Caco-2 (cell line): ENCODE measurements around the gene ZNF774. TPM values are rescaled to one million over a fixed set of nuclear protein-coding genes. Genes with fewer than 3 reads are reported as not detected.

Experiments
- BruUV-seq: library from RNA; stranded (reverse); fragments of 400-500 nt; replicated peaks from 2 replicates; lab custom pipeline; 2021; lab: Mats Ljungman, UMichigan
- CTCF ChIA-PET: fragments of 300-600 bp; sonication (Branson Sonifier 250); formaldehyde crosslinking; loops from one replicate; lab custom pipeline; 2022; ENCODE audit warnings: antibody characterized with exemption; lab: Charles Lee
- POLR2A ChIA-PET: fragments of 300-600 bp; sonication (Branson Sonifier 250); formaldehyde crosslinking; loops from one replicate; lab custom pipeline; 2022; ENCODE audit warnings: antibody characterized with exemption; lab: Charles Lee
- DNase-seq, 2 experiments: peaks; one replicate each; pipeline versions ENCODE4 v3.0.0 to v3.0.0-alpha.2; 2020 to 2022
- H3K27me3 ChIP-seq: replicated peaks from 2 replicates; pipeline ENCODE4 v1.6.0; 2011; ENCODE audit warnings: low read length; ENCODE audit not compliant: control insufficient read depth, insufficient read depth
- H3K36me3 ChIP-seq: 2 replicates; pipeline ENCODE4 v1.5.1; 2011; ENCODE audit warnings: low read length; ENCODE audit not compliant: control insufficient read depth, insufficient read depth
- H3K4me1 ChIP-seq: fragments of 250-450 bp; sonication (Bioruptor Pico); 2 replicates; pipeline ENCODE4 v1.5.1; 2020; ENCODE audit warnings: mild to moderate bottlenecking
- H3K4me3 ChIP-seq: 2 replicates; pipeline ENCODE4 v1.5.1; 2011; ENCODE audit warnings: low read depth, mild to moderate bottlenecking, control low read depth, low read length
- H3K9me3 ChIP-seq: fragments of 250-450 bp; sonication (Bioruptor Pico); 2 replicates; pipeline ENCODE4 v1.5.1; 2020; ENCODE audit warnings: mild to moderate bottlenecking, moderate library complexity
- H3K27ac Mint-ChIP-seq: one replicate; pipeline ENCODE4 v1.8.0; 2022; ENCODE audit warnings: mixed read lengths; ENCODE audit not compliant: unreplicated experiment
- H3K27me3 Mint-ChIP-seq: one replicate; pipeline ENCODE4 v1.8.0; 2022; ENCODE audit warnings: mixed read lengths; ENCODE audit not compliant: insufficient read depth, unreplicated experiment
- H3K36me3 Mint-ChIP-seq: one replicate; pipeline ENCODE4 v1.8.0; 2022; ENCODE audit warnings: mild to moderate bottlenecking, mixed read lengths; ENCODE audit not compliant: insufficient read depth, unreplicated experiment
- H3K4me1 Mint-ChIP-seq: one replicate; pipeline ENCODE4 v1.8.0; 2022; ENCODE audit warnings: low read depth, mixed read lengths; ENCODE audit not compliant: unreplicated experiment
- H3K4me3 Mint-ChIP-seq: one replicate; pipeline ENCODE4 v1.8.0; 2022; ENCODE audit warnings: mild to moderate bottlenecking, moderate library complexity, mixed read lengths; ENCODE audit not compliant: unreplicated experiment
- H3K9me3 Mint-ChIP-seq: one replicate; pipeline ENCODE4 v1.8.0; 2022; ENCODE audit warnings: mixed read lengths; ENCODE audit not compliant: unreplicated experiment
- CTCF ChIP-seq, 2 experiments: fragments of 200-600 bp in 1 of 2; IDR thresholded peaks; 1 replicate in 1 of 2; 2 replicates in 1 of 2; pipeline versions ENCODE4 v1.5.1 to v1.8.0; 2011 to 2022; ENCODE audit warnings: antibody characterized with exemption in 1 of 2, control low read depth in 1 of 2, inconsistent platforms in 1 of 2, low read depth in 1 of 2, low read length in 1 of 2, mild to moderate bottlenecking in 1 of 2, moderate library complexity in 1 of 2; ENCODE audit not compliant: insufficient read depth in 1 of 2, severe bottlenecking in 1 of 2, unreplicated experiment in 1 of 2
- intact Hi-C: fragments of 100-400 bp; cut with micrococcal nuclease; formaldehyde crosslinking; loops from one replicate; pipeline ENCODE4 v1.10.0; 2022; ENCODE audit not compliant: unreplicated experiment
- total RNA-seq: library from RNA; stranded (reverse); gene quantifications from 2 replicates; pipeline ENCODE4 v1.2.3, GENCODE V29; 2022

ZNF774 gene
- total RNA-seq, 1 experiment from 2014 or later: 11.9 TPM

- no peaks in the 10 kb centered on the region for H3K36me3 ChIP-seq
- no peaks in the 10 kb centered on the region for H3K4me1 ChIP-seq
- Mint-ChIP-seq H3K27ac (no peak overlapping the region), H3K4me1 (peaks cover 7% of the 10 kb centered on the region), H3K4me3 (no peak overlapping the region), H3K27me3 (no peaks in the 10 kb centered on the region), H3K36me3 (no peaks in the 10 kb centered on the region), H3K9me3 (peaks cover under 1% of the 10 kb centered on the region)
- no peaks in the 10 kb centered on the region for H3K27me3 ChIP-seq
- no peak for DNase-seq
- CTCF ChIA-PET: interaction anchor here (0.6 kb wide), 1 partner anchor 72 kb away, joined by 6 read pairs; no protein-coding TSS in a partner anchor
- no peak overlapping the region for H3K4me3 ChIP-seq
- intact Hi-C loops: no loop called here
- no TSS peak for BruUV-seq
- TF ChIP-seq CTCF (IDR thresholded peaks at IDR 0.05; ENCODE audit: insufficient read depth in 1 of 2, low read depth in 1 of 2, low read length in 1 of 2, severe bottlenecking in 1 of 2, unreplicated experiment in 1 of 2): no peak
- H3K9me3 ChIP-seq: peaks cover 8% of the 10 kb centered on the region
- POLR2A ChIA-PET: no interaction called here
Measured at GRCh38 chr15:90375071-90375470, 23.0 kb downstream of the ZNF774 start.

GRCh38 chr15:90376789-90377188 is 24.7 kb downstream of the ZNF774 start:
- intact Hi-C loops: no loop called here
- no peak for TF ChIP-seq CTCF (IDR thresholded peaks at IDR 0.05; ENCODE audit: insufficient read depth in 1 of 2, low read depth in 1 of 2, low read length in 1 of 2, severe bottlenecking in 1 of 2, unreplicated experiment in 1 of 2)
- H3K4me1 Mint-ChIP-seq: peaks cover 6% of the 10 kb centered on the region
- DNase-seq: no peak
- H3K4me3 Mint-ChIP-seq: no peak overlapping the region
- Histone ChIP-seq H3K4me3 (no peak overlapping the region), H3K9me3 (peaks cover 8% of the 10 kb centered on the region), H3K27me3 (no peaks in the 10 kb centered on the region), H3K36me3 (no peaks in the 10 kb centered on the region), H3K4me1 (no peaks in the 10 kb centered on the region)
- peaks cover 7% of the 10 kb centered on the region for H3K9me3 Mint-ChIP-seq
- H3K27ac Mint-ChIP-seq: no peak overlapping the region
- H3K27me3 Mint-ChIP-seq: no peaks in the 10 kb centered on the region
- no peaks in the 10 kb centered on the region for H3K36me3 Mint-ChIP-seq
- no TSS peak for BruUV-seq
- ChIA-PET CTCF (no interaction called here), POLR2A (interaction anchor here (0.6 kb wide), 1 partner anchor 14 kb away, joined by 3 read pairs; no protein-coding TSS in a partner anchor)

- Histone ChIP-seq H3K27me3 (no peaks in the 10 kb centered on the region), H3K9me3 (peaks cover 8% of the 10 kb centered on the region), H3K4me1 (no peaks in the 10 kb centered on the region), H3K36me3 (no peaks in the 10 kb centered on the region), H3K4me3 (no peak overlapping the region)
- DNase-seq: no peak
- Mint-ChIP-seq H3K27me3 (no peaks in the 10 kb centered on the region), H3K27ac (no peak overlapping the region), H3K36me3 (no peaks in the 10 kb centered on the region), H3K9me3 (peaks cover 7% of the 10 kb centered on the region), H3K4me1 (no peaks in the 10 kb centered on the region), H3K4me3 (no peak overlapping the region)
- no TSS peak for BruUV-seq
- ChIA-PET POLR2A (interaction anchor here (1.1 kb wide), 1 partner anchor 9 kb away, joined by 3 read pairs; the partner anchor contains the start of gene IQGAP1), CTCF (no interaction called here)
- intact Hi-C loops: no loop called here
- TF ChIP-seq CTCF (IDR thresholded peaks at IDR 0.05; ENCODE audit: insufficient read depth in 1 of 2, low read depth in 1 of 2, low read length in 1 of 2, severe bottlenecking in 1 of 2, unreplicated experiment in 1 of 2): no peak
Measured at GRCh38 chr15:90379263-90379662, 27.2 kb downstream of the ZNF774 start.
